ENCODE measurements around the gene C1orf116.

DNA sequence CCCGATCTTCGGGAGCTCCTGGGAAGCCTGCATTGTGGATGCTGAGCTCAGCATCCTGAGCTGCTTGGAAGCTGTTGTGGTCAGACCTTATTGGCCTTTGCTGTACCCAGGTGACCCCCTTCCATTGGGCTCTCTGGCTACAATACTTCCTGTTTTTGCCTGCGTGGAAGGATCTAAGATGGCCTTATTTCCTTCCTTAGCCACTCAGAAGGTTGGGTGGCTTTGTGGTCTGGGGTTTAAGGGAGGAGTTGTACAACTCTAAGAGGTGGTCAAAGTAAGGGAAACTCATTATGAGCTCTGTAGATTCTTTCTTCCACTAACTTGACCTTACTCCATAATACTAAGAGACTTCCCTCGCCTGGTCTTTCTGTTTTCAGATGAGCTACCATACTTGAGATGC lies 38.3 kb upstream of the C1orf116 start:
- TF ChIP-seq CTCF (IDR thresholded peaks at IDR 0.05) (no peak), POLR2A (IDR thresholded peaks at IDR 0.05) (no peak)
